ENCODE measurements around the gene MYH11. TPM values are rescaled to one million over a fixed set of nuclear protein-coding genes. Genes with fewer than 3 reads are reported as not detected.

The MYH11 gene
- total and polyA plus RNA-seq, 2 experiments from 2014 or later: 1.6 to 5.9 TPM

GRCh38 chr16:15861996-15862395 lies 5.2 kb upstream of the MYH11 start (continued):
- TF ChIP-seq, protein P1, sequence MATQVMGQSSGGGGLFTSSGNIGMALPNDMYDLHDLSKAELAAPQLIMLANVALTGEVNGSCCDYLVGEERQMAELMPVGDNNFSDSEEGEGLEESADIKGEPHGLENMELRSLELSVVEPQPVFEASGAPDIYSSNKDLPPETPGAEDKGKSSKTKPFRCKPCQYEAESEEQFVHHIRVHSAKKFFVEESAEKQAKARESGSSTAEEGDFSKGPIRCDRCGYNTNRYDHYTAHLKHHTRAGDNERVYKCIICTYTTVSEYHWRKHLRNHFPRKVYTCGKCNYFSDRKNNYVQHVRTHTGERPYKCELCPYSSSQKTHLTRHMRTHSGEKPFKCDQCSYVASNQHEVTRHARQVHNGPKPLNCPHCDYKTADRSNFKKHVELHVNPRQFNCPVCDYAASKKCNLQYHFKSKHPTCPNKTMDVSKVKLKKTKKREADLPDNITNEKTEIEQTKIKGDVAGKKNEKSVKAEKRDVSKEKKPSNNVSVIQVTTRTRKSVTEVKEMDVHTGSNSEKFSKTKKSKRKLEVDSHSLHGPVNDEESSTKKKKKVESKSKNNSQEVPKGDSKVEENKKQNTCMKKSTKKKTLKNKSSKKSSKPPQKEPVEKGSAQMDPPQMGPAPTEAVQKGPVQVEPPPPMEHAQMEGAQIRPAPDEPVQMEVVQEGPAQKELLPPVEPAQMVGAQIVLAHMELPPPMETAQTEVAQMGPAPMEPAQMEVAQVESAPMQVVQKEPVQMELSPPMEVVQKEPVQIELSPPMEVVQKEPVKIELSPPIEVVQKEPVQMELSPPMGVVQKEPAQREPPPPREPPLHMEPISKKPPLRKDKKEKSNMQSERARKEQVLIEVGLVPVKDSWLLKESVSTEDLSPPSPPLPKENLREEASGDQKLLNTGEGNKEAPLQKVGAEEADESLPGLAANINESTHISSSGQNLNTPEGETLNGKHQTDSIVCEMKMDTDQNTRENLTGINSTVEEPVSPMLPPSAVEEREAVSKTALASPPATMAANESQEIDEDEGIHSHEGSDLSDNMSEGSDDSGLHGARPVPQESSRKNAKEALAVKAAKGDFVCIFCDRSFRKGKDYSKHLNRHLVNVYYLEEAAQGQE (IDR thresholded peaks at IDR 0.05; ENCODE audit: unreplicated experiment): no peak
- no peak for TF ChIP-seq EZH2phosphoT487 (IDR thresholded peaks at IDR 0.05; ENCODE audit: unreplicated experiment)
- TF ChIP-seq CREB1 (CRISPR knock-in tag; IDR thresholded peaks at IDR 0.05; ENCODE audit: low read depth): no peak
- TF ChIP-seq STAT1 (IDR thresholded peaks at IDR 0.05; ENCODE audit: unreplicated experiment): no peak
- TF ChIP-seq, protein P2, sequence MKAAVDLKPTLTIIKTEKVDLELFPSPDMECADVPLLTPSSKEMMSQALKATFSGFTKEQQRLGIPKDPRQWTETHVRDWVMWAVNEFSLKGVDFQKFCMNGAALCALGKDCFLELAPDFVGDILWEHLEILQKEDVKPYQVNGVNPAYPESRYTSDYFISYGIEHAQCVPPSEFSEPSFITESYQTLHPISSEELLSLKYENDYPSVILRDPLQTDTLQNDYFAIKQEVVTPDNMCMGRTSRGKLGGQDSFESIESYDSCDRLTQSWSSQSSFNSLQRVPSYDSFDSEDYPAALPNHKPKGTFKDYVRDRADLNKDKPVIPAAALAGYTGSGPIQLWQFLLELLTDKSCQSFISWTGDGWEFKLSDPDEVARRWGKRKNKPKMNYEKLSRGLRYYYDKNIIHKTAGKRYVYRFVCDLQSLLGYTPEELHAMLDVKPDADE (IDR thresholded peaks at IDR 0.05): no peak
- TF ChIP-seq EZH2 (IDR thresholded peaks at IDR 0.05; ENCODE audit: low read depth, unreplicated experiment): no peak
- TF ChIP-seq NANOG (IDR thresholded peaks at IDR 0.05; ENCODE audit: borderline replicate concordance): no peak
- TF ChIP-seq CTCF (conservative IDR thresholded peaks at IDR 0.05; ENCODE audit: low read depth in 2 of 2): no peak

- no peaks in the 10 kb centered on the region; the same call in 2 of the 3 replicates for H3K36me3 Mint-ChIP-seq (ENCODE audit: low read depth)
- peak overlapping the region; percentile 89; the same call in 1 of the 2 replicates for H3K4me3 ChIP-seq
- peaks cover 45% of the 10 kb centered on the region for H3K27me3 ChIP-seq (ENCODE audit: insufficient read depth)
- no peak for DNase-seq (ENCODE audit: low spot score)
- peaks cover 10% of the 10 kb centered on the region; the same call in 1 of the 2 replicates for H3F3A ChIP-seq (replicated peaks; ENCODE audit: low read depth)
- peak overlapping the region; percentile 54 for H3K4me3 Mint-ChIP-seq
- no peaks in the 10 kb centered on the region for H3K79me2 ChIP-seq (replicated peaks; ENCODE audit: insufficient read depth)
- H3K4me1 Mint-ChIP-seq: peaks cover 11% of the 10 kb centered on the region
- no peak overlapping the region for H3K27ac ChIP-seq (ENCODE audit: low read depth)
- 0 out of 2 replicates have a peak, but pooled peaks cover 2% of the 10 kb centered on the region for H4K20me1 ChIP-seq (replicated peaks; ENCODE audit: insufficient read depth)
- H2AFZ ChIP-seq: peak overlapping the region; percentile 80; the same call in 1 of the 2 replicates
- peaks cover 32% of the 10 kb centered on the region for H3K27me3 Mint-ChIP-seq (ENCODE audit: insufficient read depth, low read depth, poor library complexity)
- H3K9me3 Mint-ChIP-seq: no peaks in the 10 kb centered on the region
- no peaks in the 10 kb centered on the region for H3K9me2 ChIP-seq (ENCODE audit: insufficient read depth)
- peak overlapping the region; percentile 97; the same call in 1 of the 2 replicates for H3K4me2 ChIP-seq
- H3K27ac Mint-ChIP-seq: no peak overlapping the region
- no peaks in the 10 kb centered on the region for H3K36me3 ChIP-seq (ENCODE audit: insufficient read depth)
- ATAC-seq: no peak
- H3K4me1 ChIP-seq (ENCODE audit: insufficient read depth): 0 out of 2 replicates have a peak, but pooled peaks cover 6% of the 10 kb centered on the region
- TF ChIP-seq EZH2phosphoT487 (IDR thresholded peaks at IDR 0.05; ENCODE audit: unreplicated experiment): no peak
- TF ChIP-seq CREB1 (CRISPR knock-in tag; IDR thresholded peaks at IDR 0.05; ENCODE audit: low read depth): no peak
- no peak for TF ChIP-seq ZNF331 (CRISPR knock-in tag; IDR thresholded peaks at IDR 0.05; ENCODE audit: low read depth)
- no peak for TF ChIP-seq STAT1 (IDR thresholded peaks at IDR 0.05; ENCODE audit: unreplicated experiment)
- TF ChIP-seq POLR2AphosphoS5 (IDR thresholded peaks at IDR 0.05; ENCODE audit: low read depth): no peak
- TF ChIP-seq EZH2 (IDR thresholded peaks at IDR 0.05; ENCODE audit: low read depth, unreplicated experiment): no peak
These were observed 2.3 kb upstream of the MYH11 start for GRCh38 chr16:15858921-15859668.
